Caco-2 (cell line): ENCODE measurements around the gene BEST1. TPM values are rescaled to one million over a fixed set of nuclear protein-coding genes. Genes with fewer than 3 reads are reported as not detected.

Experiments used
- BruUV-seq: library from RNA; stranded (reverse); fragments of 400-500 nt; replicated peaks from 2 replicates; lab custom pipeline; 2021; lab: Mats Ljungman, UMichigan
- CTCF ChIA-PET: fragments of 300-600 bp; sonication (Branson Sonifier 250); formaldehyde crosslinking; loops from one replicate; lab custom pipeline; 2022; ENCODE audit warnings: antibody characterized with exemption; lab: Charles Lee
- POLR2A ChIA-PET: fragments of 300-600 bp; sonication (Branson Sonifier 250); formaldehyde crosslinking; loops from one replicate; lab custom pipeline; 2022; ENCODE audit warnings: antibody characterized with exemption; lab: Charles Lee
- DNase-seq, 2 experiments: peaks; one replicate each; pipeline versions ENCODE4 v3.0.0 to v3.0.0-alpha.2; 2020 to 2022
- H3K27me3 ChIP-seq: replicated peaks from 2 replicates; pipeline ENCODE4 v1.6.0; 2011; ENCODE audit warnings: low read length; ENCODE audit not compliant: control insufficient read depth, insufficient read depth
- H3K36me3 ChIP-seq: 2 replicates; pipeline ENCODE4 v1.5.1; 2011; ENCODE audit warnings: low read length; ENCODE audit not compliant: control insufficient read depth, insufficient read depth
- H3K4me1 ChIP-seq: fragments of 250-450 bp; sonication (Bioruptor Pico); 2 replicates; pipeline ENCODE4 v1.5.1; 2020; ENCODE audit warnings: mild to moderate bottlenecking
- H3K4me3 ChIP-seq: 2 replicates; pipeline ENCODE4 v1.5.1; 2011; ENCODE audit warnings: low read depth, mild to moderate bottlenecking, control low read depth, low read length
- H3K9me3 ChIP-seq: fragments of 250-450 bp; sonication (Bioruptor Pico); 2 replicates; pipeline ENCODE4 v1.5.1; 2020; ENCODE audit warnings: mild to moderate bottlenecking, moderate library complexity
- H3K27ac Mint-ChIP-seq: one replicate; pipeline ENCODE4 v1.8.0; 2022; ENCODE audit warnings: mixed read lengths; ENCODE audit not compliant: unreplicated experiment
- H3K27me3 Mint-ChIP-seq: one replicate; pipeline ENCODE4 v1.8.0; 2022; ENCODE audit warnings: mixed read lengths; ENCODE audit not compliant: insufficient read depth, unreplicated experiment
- H3K36me3 Mint-ChIP-seq: one replicate; pipeline ENCODE4 v1.8.0; 2022; ENCODE audit warnings: mild to moderate bottlenecking, mixed read lengths; ENCODE audit not compliant: insufficient read depth, unreplicated experiment
- H3K4me1 Mint-ChIP-seq: one replicate; pipeline ENCODE4 v1.8.0; 2022; ENCODE audit warnings: low read depth, mixed read lengths; ENCODE audit not compliant: unreplicated experiment
- H3K4me3 Mint-ChIP-seq: one replicate; pipeline ENCODE4 v1.8.0; 2022; ENCODE audit warnings: mild to moderate bottlenecking, moderate library complexity, mixed read lengths; ENCODE audit not compliant: unreplicated experiment
- H3K9me3 Mint-ChIP-seq: one replicate; pipeline ENCODE4 v1.8.0; 2022; ENCODE audit warnings: mixed read lengths; ENCODE audit not compliant: unreplicated experiment
- intact Hi-C: fragments of 100-400 bp; cut with micrococcal nuclease; formaldehyde crosslinking; loops from one replicate; pipeline ENCODE4 v1.10.0; 2022; ENCODE audit not compliant: unreplicated experiment
- total RNA-seq: library from RNA; stranded (reverse); gene quantifications from 2 replicates; pipeline ENCODE4 v1.2.3, GENCODE V29; 2022
- TF ChIP-seq, protein P1 (sequence below), 2 experiments: fragments of 200-600 bp in 1 of 2; IDR thresholded peaks; 1 replicate in 1 of 2; 2 replicates in 1 of 2; pipeline versions ENCODE4 v1.5.1 to v1.8.0; 2011 to 2022; ENCODE audit warnings: antibody characterized with exemption in 1 of 2, control low read depth in 1 of 2, inconsistent platforms in 1 of 2, low read depth in 1 of 2, low read length in 1 of 2, mild to moderate bottlenecking in 1 of 2, moderate library complexity in 1 of 2; ENCODE audit not compliant: insufficient read depth in 1 of 2, severe bottlenecking in 1 of 2, unreplicated experiment in 1 of 2

Gene BEST1
- total RNA-seq, 1 experiment from 2014 or later = 6.7 TPM

- no peak for DNase-seq
- peaks cover 64% of the 10 kb centered on the region for H3K36me3 Mint-ChIP-seq
- no peaks in the 10 kb centered on the region for H3K9me3 Mint-ChIP-seq
- TF ChIP-seq, protein P1, sequence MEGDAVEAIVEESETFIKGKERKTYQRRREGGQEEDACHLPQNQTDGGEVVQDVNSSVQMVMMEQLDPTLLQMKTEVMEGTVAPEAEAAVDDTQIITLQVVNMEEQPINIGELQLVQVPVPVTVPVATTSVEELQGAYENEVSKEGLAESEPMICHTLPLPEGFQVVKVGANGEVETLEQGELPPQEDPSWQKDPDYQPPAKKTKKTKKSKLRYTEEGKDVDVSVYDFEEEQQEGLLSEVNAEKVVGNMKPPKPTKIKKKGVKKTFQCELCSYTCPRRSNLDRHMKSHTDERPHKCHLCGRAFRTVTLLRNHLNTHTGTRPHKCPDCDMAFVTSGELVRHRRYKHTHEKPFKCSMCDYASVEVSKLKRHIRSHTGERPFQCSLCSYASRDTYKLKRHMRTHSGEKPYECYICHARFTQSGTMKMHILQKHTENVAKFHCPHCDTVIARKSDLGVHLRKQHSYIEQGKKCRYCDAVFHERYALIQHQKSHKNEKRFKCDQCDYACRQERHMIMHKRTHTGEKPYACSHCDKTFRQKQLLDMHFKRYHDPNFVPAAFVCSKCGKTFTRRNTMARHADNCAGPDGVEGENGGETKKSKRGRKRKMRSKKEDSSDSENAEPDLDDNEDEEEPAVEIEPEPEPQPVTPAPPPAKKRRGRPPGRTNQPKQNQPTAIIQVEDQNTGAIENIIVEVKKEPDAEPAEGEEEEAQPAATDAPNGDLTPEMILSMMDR (IDR thresholded peaks at IDR 0.05; ENCODE audit: insufficient read depth in 1 of 2, low read depth in 1 of 2, low read length in 1 of 2, severe bottlenecking in 1 of 2, unreplicated experiment in 1 of 2) = no peak
- no TSS peak for BruUV-seq
- H3K4me1 Mint-ChIP-seq = peaks cover 52% of the 10 kb centered on the region
- H3K4me3 Mint-ChIP-seq = peak overlapping the region; percentile 81
- H3K27ac Mint-ChIP-seq = peak overlapping the region; percentile 93
- POLR2A ChIA-PET = interaction anchor here (0.5 to 3.1 kb wide), 11 partner anchors 9 to 154 kb away, joined by 3 to 36 read pairs (median 9); partner anchors contain the start of gene BEST1
- CTCF ChIA-PET = interaction anchor here (0.8 to 2.7 kb wide), 4 partner anchors 9 to 140 kb away, joined by 3 to 13 read pairs (median 4); partner anchors contain the start of gene BEST1
- no peaks in the 10 kb centered on the region for H3K27me3 Mint-ChIP-seq
- Histone ChIP-seq H3K27me3 (no peaks in the 10 kb centered on the region), H3K4me3 (peak overlapping the region; percentile 92), H3K4me1 (peaks cover 50% of the 10 kb centered on the region), H3K36me3 (peaks cover 9% of the 10 kb centered on the region), H3K9me3 (no peaks in the 10 kb centered on the region)
- intact Hi-C loops = loop anchor here (5.0 kb wide), 1 partner anchor 152 kb away; the partner anchor contains the start of gene FADS1
These were observed 18.7 kb downstream of the BEST1 start for GRCh38 chr11:61968758-61969390.

DNA sequence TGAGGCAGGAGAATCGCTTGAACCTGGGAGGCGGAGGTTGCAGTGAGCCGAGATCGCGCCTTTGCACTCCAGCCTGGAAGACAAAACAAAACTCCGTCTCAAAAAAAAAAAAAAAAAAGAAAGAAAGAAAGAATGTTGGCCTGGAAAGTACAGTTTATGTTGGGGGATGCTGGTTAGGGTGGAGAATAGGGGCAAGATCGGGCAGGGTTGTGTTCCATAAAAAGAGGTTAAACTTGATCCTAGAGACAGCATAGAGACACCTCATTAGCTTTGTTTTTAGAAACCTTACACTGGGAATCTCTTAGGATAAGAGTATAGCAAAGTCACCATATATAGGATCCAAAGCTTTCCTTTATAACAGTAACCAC is 19.2 kb downstream of the BEST1 start:
- TF ChIP-seq, protein P1 (IDR thresholded peaks at IDR 0.05; ENCODE audit: insufficient read depth in 1 of 2, low read depth in 1 of 2, low read length in 1 of 2, severe bottlenecking in 1 of 2, unreplicated experiment in 1 of 2) = no peak
- Mint-ChIP-seq H3K9me3 (no peaks in the 10 kb centered on the region), H3K36me3 (peaks cover 59% of the 10 kb centered on the region), H3K27ac (peak overlapping the region; percentile 93), H3K27me3 (no peaks in the 10 kb centered on the region), H3K4me3 (peak overlapping the region; percentile 81), H3K4me1 (peaks cover 56% of the 10 kb centered on the region)
- ChIA-PET CTCF (interaction anchor here (1.0 to 2.7 kb wide), 2 partner anchors 71 to 139 kb away, joined by 4 to 13 read pairs; no protein-coding TSS in a partner anchor), POLR2A (interaction anchor here (0.7 to 3.1 kb wide), 2 partner anchors 10 to 20 kb away, joined by 3 to 36 read pairs; partner anchors contain the start of gene BEST1)
- BruUV-seq = no TSS peak
- intact Hi-C loops = loop anchor here (5.0 kb wide), 1 partner anchor 152 kb away; the partner anchor contains the start of gene FADS1
- Histone ChIP-seq H3K4me1 (peaks cover 52% of the 10 kb centered on the region), H3K36me3 (peaks cover 6% of the 10 kb centered on the region), H3K9me3 (no peaks in the 10 kb centered on the region), H3K4me3 (no peak overlapping the region), H3K27me3 (no peaks in the 10 kb centered on the region)
- DNase-seq = no peak

DNA sequence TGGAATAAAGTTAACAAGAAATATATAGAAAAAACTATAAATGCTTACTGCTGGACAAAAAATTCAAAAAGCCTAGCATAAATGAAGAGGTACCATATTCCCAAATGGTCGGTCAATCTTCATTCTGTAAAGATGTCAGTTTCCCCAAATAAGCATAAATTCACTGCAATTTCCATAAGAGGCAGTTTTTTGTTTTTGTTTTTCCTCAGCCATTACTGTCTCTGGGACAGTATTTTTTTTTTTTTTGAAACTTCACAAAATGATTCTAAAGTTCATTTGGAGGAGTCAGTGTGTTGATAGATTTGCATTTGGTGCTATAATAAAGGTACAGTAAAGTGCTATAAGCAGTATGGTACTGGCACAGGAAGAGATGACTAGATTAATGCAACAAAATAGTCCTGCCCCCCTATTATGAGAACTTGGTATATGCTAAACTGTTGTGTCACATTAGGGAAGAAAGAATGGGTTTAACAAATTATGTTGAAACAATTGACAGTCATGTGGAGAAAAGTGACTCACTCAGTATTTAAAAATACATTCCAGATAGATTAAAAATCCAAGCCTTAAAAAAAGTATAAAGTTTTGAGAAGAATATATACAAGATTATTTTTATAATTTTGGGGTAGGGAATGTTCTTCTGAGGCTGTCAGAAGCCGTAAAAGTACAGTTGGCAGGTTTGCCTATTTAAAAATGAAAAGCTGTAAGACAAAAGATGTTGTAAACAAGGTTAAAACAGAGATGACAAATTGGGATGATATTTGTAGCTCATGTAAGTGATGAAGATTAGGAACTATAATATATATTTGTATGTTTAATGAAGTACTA is 19.9 kb downstream of the BEST1 start:
- no peak for DNase-seq
- H3K4me1 Mint-ChIP-seq = peaks cover 51% of the 10 kb centered on the region
- intact Hi-C loops = loop anchor here (5.0 kb wide), 1 partner anchor 153 kb away; the partner anchor contains the start of gene FADS1
- peaks cover 6% of the 10 kb centered on the region for H3K36me3 ChIP-seq
- ChIA-PET CTCF (no interaction called here), POLR2A (interaction anchor here (0.7 kb wide), 1 partner anchor 10 kb away, joined by 3 read pairs; no protein-coding TSS in a partner anchor)
- no peak overlapping the region for H3K4me3 Mint-ChIP-seq
- no peaks in the 10 kb centered on the region for H3K9me3 ChIP-seq
- peaks cover 49% of the 10 kb centered on the region for H3K4me1 ChIP-seq
- H3K27ac Mint-ChIP-seq = peak overlapping the region; percentile 93
- H3K36me3 Mint-ChIP-seq = peaks cover 53% of the 10 kb centered on the region
- TF ChIP-seq, protein P1 (IDR thresholded peaks at IDR 0.05; ENCODE audit: insufficient read depth in 1 of 2, low read depth in 1 of 2, low read length in 1 of 2, severe bottlenecking in 1 of 2, unreplicated experiment in 1 of 2) = no peak
- BruUV-seq = no TSS peak
- no peaks in the 10 kb centered on the region for H3K27me3 Mint-ChIP-seq
- no peaks in the 10 kb centered on the region for H3K27me3 ChIP-seq
- no peak overlapping the region for H3K4me3 ChIP-seq
- no peaks in the 10 kb centered on the region for H3K9me3 Mint-ChIP-seq
